Astrocyte (in vitro differentiated cells and primary cell): ENCODE data around the gene KBTBD3.

Experiments used
- CTCF ChIP-seq: IDR thresholded peaks from 2 replicates; pipeline ENCODE4 v1.5.1; 2011; ENCODE audit warnings: low read depth, mild to moderate bottlenecking, inconsistent platforms, low read length, moderate library complexity; ENCODE audit not compliant: insufficient read depth
- EZH2 ChIP-seq: IDR thresholded peaks from 2 replicates; pipeline ENCODE4 v1.6.1; 2012; ENCODE audit warnings: mild to moderate bottlenecking, low read length, inconsistent platforms; ENCODE audit not compliant: insufficient read depth

- TF ChIP-seq CTCF (no peak), EZH2 (no peak)
These were observed 54.3 kb downstream of the KBTBD3 start for GRCh38 chr11:106022795-106023275.
